IMR-90 (cell line): ENCODE measurements around the gene KLF13. TPM values are rescaled to one million over a fixed set of nuclear protein-coding genes. Genes with fewer than 3 reads are reported as not detected.
A peak's percentile ranks its signal among the peaks of the same experiment; 100 is the strongest.

ENCODE experiments used
- ATAC-seq: fragments of 200-7000 bp; cut with Tn5 transposase; 2 replicates; pipeline ENCODE4 v1.9.1; 2020; ENCODE audit warnings: low read depth, mild to moderate bottlenecking, moderate library complexity
- BruUV-seq: library from RNA; stranded (reverse); fragments of 400-500 nt; replicated peaks from 2 replicates; lab custom pipeline; 2021; lab: Mats Ljungman, UMichigan
- CTCF ChIA-PET: fragments of 300-600 bp; formaldehyde crosslinking; extraction: SDS; loops from one replicate; lab custom pipeline; 2021; ENCODE audit warnings: antibody characterized with exemption; lab: Yijun Ruan, JAX
- POLR2A ChIA-PET: fragments of 300-600 bp; sonication (Branson Sonifier 250); formaldehyde crosslinking; loops from one replicate; lab custom pipeline; 2022; ENCODE audit warnings: antibody characterized with exemption; ENCODE audit not compliant: unreplicated experiment; lab: Charles Lee
- DNase-seq: peaks from one replicate; pipeline ENCODE4 v3.0.0; 2013
- H2AFZ ChIP-seq: replicated peaks from 2 replicates; pipeline ENCODE3; 2013; ENCODE audit warnings: low read length, mild to moderate bottlenecking; ENCODE audit not compliant: poor library complexity
- H2AK5ac ChIP-seq: 2 replicates; pipeline ENCODE4 v1.6.1; 2013; ENCODE audit warnings: low read depth, low read length, inconsistent platforms
- H2AK9ac ChIP-seq: replicated peaks from 2 replicates; pipeline ENCODE3; 2013; ENCODE audit warnings: mild to moderate bottlenecking, low read depth, low read length, moderate library complexity; ENCODE audit not compliant: poor library complexity
- H2BK120ac ChIP-seq: 2 replicates; pipeline ENCODE4 v1.6.1; 2013; ENCODE audit warnings: low read depth, low read length, inconsistent platforms
- H2BK15ac ChIP-seq: 3 replicates; pipeline ENCODE4 v1.6.1; 2013; ENCODE audit warnings: low read depth, low read length, inconsistent platforms
- H2BK20ac ChIP-seq: 2 replicates; pipeline ENCODE4 v1.6.1; 2013; ENCODE audit warnings: low read depth, mild to moderate bottlenecking, inconsistent platforms, low read length, moderate library complexity
- H2BK5ac ChIP-seq: 2 replicates; pipeline ENCODE4 v1.6.1; 2013; ENCODE audit warnings: mild to moderate bottlenecking, low read depth, low read length, inconsistent platforms; ENCODE audit not compliant: poor library complexity, severe bottlenecking
- H3K14ac ChIP-seq: replicated peaks from 2 replicates; pipeline ENCODE4 v1.6.1; 2013; ENCODE audit warnings: low read depth, low read length, inconsistent platforms
- H3K18ac ChIP-seq: 2 replicates; pipeline ENCODE4 v1.6.1; 2013; ENCODE audit warnings: low read depth, low read length, control low read depth
- H3K23ac ChIP-seq: 2 replicates; pipeline ENCODE4 v1.6.1; 2013; ENCODE audit warnings: low read depth, low read length, inconsistent platforms
- H3K27ac ChIP-seq: 2 replicates; pipeline ENCODE4 v1.5.1; 2013; ENCODE audit warnings: mild to moderate bottlenecking, control low read depth, low read length; ENCODE audit not compliant: insufficient read depth
- H3K27me3 ChIP-seq: 2 replicates; pipeline ENCODE4 v1.6.1; 2013; ENCODE audit warnings: low read length; ENCODE audit not compliant: control insufficient read depth, insufficient read depth
- H3K36me3 ChIP-seq: 2 replicates; pipeline ENCODE4 v1.6.1; 2013; ENCODE audit warnings: low read length, mixed read lengths; ENCODE audit not compliant: control insufficient read depth, insufficient read depth
- H3K4ac ChIP-seq: 2 replicates; pipeline ENCODE4 v1.6.1; 2013; ENCODE audit warnings: low read depth, low read length, inconsistent platforms
- H3K4me1 ChIP-seq: 2 replicates; pipeline ENCODE4 v1.6.1; 2013; ENCODE audit warnings: low read length, mixed read lengths; ENCODE audit not compliant: control insufficient read depth, insufficient read depth
- H3K4me2 ChIP-seq: 2 replicates; pipeline ENCODE4 v1.6.1; 2013; ENCODE audit warnings: low read depth, mild to moderate bottlenecking, control low read depth, low read length, moderate library complexity
- H3K4me3 ChIP-seq: 2 replicates; pipeline ENCODE4 v1.5.1; 2013; ENCODE audit warnings: low read depth, mild to moderate bottlenecking, control low read depth, low read length, moderate library complexity; ENCODE audit not compliant: insufficient read depth
- H3K56ac ChIP-seq: 2 replicates; pipeline ENCODE4 v1.6.1; 2013; ENCODE audit warnings: low read length, inconsistent platforms; ENCODE audit not compliant: insufficient read depth; ENCODE audit errors: extremely low read depth
- H3K79me1 ChIP-seq, 2 experiments: 2 replicates each; pipeline ENCODE4 v1.6.1; 2013; ENCODE audit warnings: low read length in 2 of 2, inconsistent platforms in 1 of 2, low read depth in 1 of 2
- H3K9ac ChIP-seq: 2 replicates; pipeline ENCODE4 v1.6.1; 2013; ENCODE audit warnings: low read depth, low read length, control low read depth
- H3K9me1 ChIP-seq: 2 replicates; pipeline ENCODE4 v1.6.1; 2013; ENCODE audit warnings: low read length, inconsistent platforms; ENCODE audit not compliant: insufficient read depth
- H3K9me3 ChIP-seq: 2 replicates; pipeline ENCODE4 v1.6.1; 2013; ENCODE audit warnings: low read length; ENCODE audit not compliant: control insufficient read depth, insufficient read depth
- H4K20me1 ChIP-seq: 2 replicates; pipeline ENCODE4 v1.6.1; 2013; ENCODE audit warnings: low read length, inconsistent platforms; ENCODE audit not compliant: insufficient read depth
- H4K5ac ChIP-seq: 2 replicates; pipeline ENCODE4 v1.6.1; 2013; ENCODE audit warnings: mild to moderate bottlenecking, low read depth, low read length, control low read depth
- H4K8ac ChIP-seq, 2 experiments: 2 replicates each; pipeline ENCODE4 v1.6.1; 2013; ENCODE audit warnings: low read depth in 2 of 2, low read length in 2 of 2, control low read depth in 1 of 2, inconsistent platforms in 1 of 2
- H4K91ac ChIP-seq: 2 replicates; pipeline ENCODE4 v1.6.1; 2013; ENCODE audit warnings: low read depth, low read length, inconsistent platforms; ENCODE audit not compliant: insufficient read depth
- CEBPB ChIP-seq: IDR thresholded peaks from 2 replicates; pipeline ENCODE4 v1.6.1; 2012; ENCODE audit warnings: low read depth, low read length, improper control_type of control experiment
- FOS ChIP-seq: fragments of 150-350 bp; IDR thresholded peaks from 2 replicates; pipeline ENCODE4 v1.6.1; 2016; ENCODE audit warnings: low read depth, low read length
- RCOR1 ChIP-seq: IDR thresholded peaks from 2 replicates; pipeline ENCODE4 v1.6.1; 2012; ENCODE audit warnings: mild to moderate bottlenecking, low read length, improper control_type of control experiment; ENCODE audit not compliant: insufficient replicate concordance
- WGBS, 2 experiments: methylation state at CpG; one replicate each; pipeline versions ENCODE4 v1.1.5 to v1.1.7; 2013; ENCODE audit warnings: missing lambda C conversion rate in 2 of 2; ENCODE audit not compliant: insufficient read length in 1 of 2; ENCODE audit errors: extremely low coverage in 2 of 2; 5-methylcytosine and 5-hydroxymethylcytosine counted together
- dilution Hi-C: fragments of 300-500 bp; cut with HindIII; formaldehyde crosslinking; loops from one replicate; pipeline ENCODE4 v1.14.3; 2018; ENCODE audit warnings: low sequenced_read_pairs; ENCODE audit not compliant: unreplicated experiment
- in situ Hi-C: fragments of 300-500 bp; cut with MboI; formaldehyde crosslinking; loops from 3 replicates; pipeline ENCODE4 v1.14.3; 2019; ENCODE audit warnings: low sequenced_read_pairs, inconsistent platforms, mixed read lengths
- intact Hi-C: fragments of 100-400 bp; cut with micrococcal nuclease; formaldehyde crosslinking; loops from 2 replicates; pipeline ENCODE4 v1.10.0; 2022
- polyA plus RNA-seq, 3 experiments: library from polyadenylated mRNA; depleted of rRNA; stranded (reverse); fragments of >200 nt; gene quantifications; 2 replicates each; pipeline ENCODE4 v1.2.3, GENCODE V29; 2012; ENCODE audit warnings: low replicate concordance in 1 of 3
- total RNA-seq: library from RNA; depleted of rRNA; stranded (reverse); fragments of >200 nt; gene quantifications from 2 replicates; pipeline ENCODE4 v1.2.3, GENCODE V29; 2012; rRNA removed

KLF13 gene
- total and polyA plus RNA-seq, 2 of the 4 experiments (the other 2 are of a cell fraction): 9.5 to 10.6 TPM

GRCh38 chr15:31427411-31427810 is 100.8 kb downstream of the KLF13 start:
- Histone ChIP-seq H4K91ac (no peak overlapping the region), H2BK15ac (no peak overlapping the region), H3K27me3 (no peaks in the 10 kb centered on the region), H2AFZ (no peak overlapping the region), H2AK9ac (no peak overlapping the region), H3K36me3 (no peaks in the 10 kb centered on the region), H3K9me3 (no peaks in the 10 kb centered on the region), H2AK5ac (no peak overlapping the region), H3K4ac (no peak overlapping the region), H3K14ac (no peak overlapping the region), H2BK120ac (no peak overlapping the region), H2BK20ac (no peak overlapping the region), H3K18ac (no peak overlapping the region), H2BK5ac (no peak overlapping the region), H3K9me1 (no peaks in the 10 kb centered on the region), H4K20me1 (no peaks in the 10 kb centered on the region), H3K27ac (no peak overlapping the region), H3K79me1 (no peaks in the 10 kb centered on the region), H3K23ac (no peak overlapping the region), H3K56ac (no peak overlapping the region), H3K4me2 (no peak overlapping the region), H4K5ac (no peak overlapping the region), H4K8ac (no peak overlapping the region), H3K9ac (no peak overlapping the region), H3K4me1 (no peaks in the 10 kb centered on the region; the same call in 1 of the 2 replicates), H3K4me3 (no peak overlapping the region)
- no TSS peak for BruUV-seq
- whole genome bisulfite sequencing, 2 experiments: no CpG with 5 or more reads among the region's 1 CpG
- in situ Hi-C loops (no loop called here), intact Hi-C loops (no loop called here), dilution Hi-C loops (no loop called here)
- ChIA-PET CTCF (no interaction called here), POLR2A (no interaction called here)
- DNase-seq: no peak
- TF ChIP-seq CEBPB: peak; percentile 21; the same call in 1 of the 2 replicates
- TF ChIP-seq RCOR1: no peak
- peak; percentile 45; the same call in 1 of the 2 replicates for TF ChIP-seq FOS
- ATAC-seq: peak; percentile 17

Other genes with a start within 250 kb of the KLF13 start
- gene TRPM1, start 225.1 kb upstream of the KLF13 start, total RNA-seq: 0.28 TPM in 1 of 2 replicates, not detected in the other
- not detected in 2 replicates for gene TRPM1, start 225.1 kb upstream of the KLF13 start, polyA plus RNA-seq (2012; rRNA removed)